GM08714 (cell line): ENCODE measurements around the gene UNC13B.

Experiments
- H3K4me3 ChIP-seq: fragments of 200-500 bp; sonication (Bioruptor generic); 2 replicates; pipeline ENCODE4 v1.5.1; 2014; ENCODE audit warnings: mild to moderate bottlenecking, low read length, inconsistent platforms
- ZNF274 ChIP-seq: IDR thresholded peaks from 2 replicates; pipeline ENCODE4 v1.6.1; 2012; ENCODE audit warnings: mild to moderate bottlenecking, low read depth, low read length

The UNC13B gene

DNA sequence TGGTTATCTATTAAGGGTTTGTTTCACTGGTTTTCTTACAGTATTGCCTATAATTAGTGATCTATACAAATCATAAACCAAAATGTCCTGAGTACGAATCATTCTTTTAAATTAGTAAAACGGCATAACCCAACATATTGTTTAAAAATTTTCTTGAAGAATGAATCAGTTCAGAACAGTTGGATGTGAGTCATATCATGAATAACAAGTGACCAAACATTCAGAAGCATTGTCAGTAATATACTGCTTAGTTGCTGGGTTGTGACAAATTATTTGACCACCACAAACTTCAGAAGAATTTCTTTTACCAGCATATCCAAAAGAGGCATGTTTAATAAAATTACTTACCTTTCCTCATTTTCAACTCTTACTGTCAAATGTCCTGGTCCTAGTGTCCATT is 111.2 kb downstream of the UNC13B start:
- no peak for TF ChIP-seq ZNF274
- H3K4me3 ChIP-seq, result no peak overlapping the region

DNA sequence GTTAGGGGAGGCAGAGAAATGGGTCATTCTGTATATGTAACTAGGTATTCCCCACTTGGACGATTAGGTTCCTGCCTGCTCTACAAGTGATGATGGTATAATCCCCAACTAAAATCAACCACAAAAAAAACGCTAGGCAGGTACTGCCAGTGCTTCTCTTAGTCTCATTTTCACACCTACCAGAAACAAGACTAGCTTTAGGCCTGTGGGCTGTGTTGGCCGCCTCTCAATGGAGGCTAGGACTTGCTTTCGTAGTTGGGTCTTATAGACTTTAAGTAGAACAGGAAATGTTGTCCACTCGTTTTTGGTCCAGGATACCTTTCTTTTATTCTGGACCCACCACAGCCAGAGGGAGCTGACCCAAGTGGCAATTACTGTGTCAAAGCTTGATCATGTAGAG is 111.8 kb downstream of the UNC13B start:
- H3K4me3 ChIP-seq, result no peak overlapping the region
- no peak for TF ChIP-seq ZNF274

- no peak for TF ChIP-seq ZNF274
- H3K4me3 ChIP-seq, result no peak overlapping the region
Measured at GRCh38 chr9:35274993-35275392, 113.2 kb downstream of the UNC13B start.

DNA sequence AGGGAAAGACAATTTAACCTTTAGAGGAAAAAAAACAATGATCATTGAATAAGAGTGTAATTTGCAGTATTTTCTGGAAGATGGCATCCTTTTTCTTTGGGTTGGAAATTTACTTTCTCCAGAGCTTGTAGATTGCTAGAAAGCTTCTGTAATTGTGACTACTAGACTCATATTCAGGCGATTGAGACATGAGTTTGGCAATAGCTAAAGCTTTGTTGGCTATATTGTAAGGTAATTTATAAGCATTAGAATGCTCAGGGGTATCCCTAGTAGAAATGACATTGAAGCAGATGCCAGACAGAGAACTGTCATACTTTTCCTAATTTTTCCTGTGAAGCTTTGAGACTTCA is 115.3 kb downstream of the UNC13B start:
- no peak overlapping the region for H3K4me3 ChIP-seq
- TF ChIP-seq ZNF274, result no peak

- no peak for TF ChIP-seq ZNF274
- H3K4me3 ChIP-seq, result no peak overlapping the region
Measured at GRCh38 chr9:35277628-35278359, 116.0 kb downstream of the UNC13B start.

GRCh38 chr9:35279946-35280345 is 118.1 kb downstream of the UNC13B start:
- no peak for TF ChIP-seq ZNF274
- H3K4me3 ChIP-seq, result no peak overlapping the region

GRCh38 chr9:35280399-35280798 is 118.6 kb downstream of the UNC13B start:
- no peak for TF ChIP-seq ZNF274
- no peak overlapping the region for H3K4me3 ChIP-seq

GRCh38 chr9:35285731-35286130 is 123.9 kb downstream of the UNC13B start:
- TF ChIP-seq ZNF274, result no peak
- H3K4me3 ChIP-seq, result no peak overlapping the region

DNA sequence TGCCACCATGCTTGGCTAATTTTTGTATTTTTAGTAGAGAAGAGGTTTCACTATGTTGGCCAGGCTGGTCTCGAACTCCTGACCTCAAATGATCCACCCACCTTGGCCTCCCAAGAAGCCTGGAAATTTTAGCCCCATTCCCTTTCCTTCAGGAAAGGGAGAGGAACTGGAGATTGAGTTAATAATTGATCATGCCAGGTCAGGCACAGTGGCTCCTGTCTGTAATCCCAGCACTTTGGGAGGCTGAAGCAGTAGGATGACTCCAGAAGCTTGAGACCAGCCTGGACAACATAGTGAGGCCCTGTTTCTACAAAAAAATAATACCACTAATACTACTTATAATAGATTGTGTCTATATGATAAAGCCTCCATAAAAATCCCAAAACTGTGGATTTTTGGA is 124.6 kb downstream of the UNC13B start:
- no peak overlapping the region for H3K4me3 ChIP-seq
- TF ChIP-seq ZNF274, result no peak

DNA sequence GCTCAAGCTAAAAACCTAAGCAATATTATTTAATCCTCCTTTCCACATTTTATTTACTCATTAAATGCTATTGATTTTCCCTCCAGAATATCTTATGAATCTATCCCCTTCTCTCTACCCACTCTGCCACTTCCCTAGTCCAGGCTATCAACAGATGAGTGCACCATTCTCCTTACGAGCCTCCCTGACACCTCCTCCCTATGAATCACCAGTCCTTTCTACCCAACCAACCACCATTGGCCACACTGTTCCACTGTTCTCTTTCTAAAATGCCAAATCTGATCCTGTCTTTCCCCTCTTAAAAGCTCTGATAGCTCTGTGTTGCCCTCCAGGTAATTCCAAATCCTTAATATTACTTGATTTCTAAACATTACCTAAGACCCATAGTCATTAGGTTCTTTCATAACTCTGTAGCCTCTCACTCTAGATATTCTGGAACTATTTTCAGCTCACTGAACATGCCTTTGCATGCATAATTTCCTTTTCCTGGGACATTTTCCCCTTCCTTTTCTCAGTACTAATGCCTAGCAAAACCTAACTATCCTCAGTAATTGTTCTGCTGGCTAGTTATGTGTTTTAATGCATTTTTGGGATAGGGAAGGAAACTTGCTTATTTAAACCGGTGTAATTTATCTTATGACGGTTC is 126.3 kb downstream of the UNC13B start:
- H3K4me3 ChIP-seq, result no peak overlapping the region
- TF ChIP-seq ZNF274, result no peak

DNA sequence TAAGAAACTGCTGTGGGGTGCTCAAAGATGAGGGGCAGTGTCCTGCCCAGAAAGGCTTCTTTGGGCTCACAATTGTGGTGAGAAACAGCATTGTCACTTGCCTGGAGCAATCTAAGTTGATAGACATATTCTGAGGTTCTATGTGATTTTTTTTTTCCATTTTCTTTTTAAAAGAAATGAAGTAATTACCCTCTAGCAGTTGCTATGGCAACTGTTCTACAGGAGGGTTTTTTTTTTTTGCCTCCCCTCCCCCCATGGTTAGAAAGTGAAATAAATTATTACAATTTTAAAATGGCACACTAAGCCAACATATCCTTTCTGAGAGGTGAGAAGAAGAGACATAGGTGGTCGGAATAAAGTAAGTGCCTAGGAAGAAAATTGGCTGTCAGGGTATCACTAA is 127.0 kb downstream of the UNC13B start:
- no peak overlapping the region for H3K4me3 ChIP-seq
- TF ChIP-seq ZNF274, result no peak

DNA sequence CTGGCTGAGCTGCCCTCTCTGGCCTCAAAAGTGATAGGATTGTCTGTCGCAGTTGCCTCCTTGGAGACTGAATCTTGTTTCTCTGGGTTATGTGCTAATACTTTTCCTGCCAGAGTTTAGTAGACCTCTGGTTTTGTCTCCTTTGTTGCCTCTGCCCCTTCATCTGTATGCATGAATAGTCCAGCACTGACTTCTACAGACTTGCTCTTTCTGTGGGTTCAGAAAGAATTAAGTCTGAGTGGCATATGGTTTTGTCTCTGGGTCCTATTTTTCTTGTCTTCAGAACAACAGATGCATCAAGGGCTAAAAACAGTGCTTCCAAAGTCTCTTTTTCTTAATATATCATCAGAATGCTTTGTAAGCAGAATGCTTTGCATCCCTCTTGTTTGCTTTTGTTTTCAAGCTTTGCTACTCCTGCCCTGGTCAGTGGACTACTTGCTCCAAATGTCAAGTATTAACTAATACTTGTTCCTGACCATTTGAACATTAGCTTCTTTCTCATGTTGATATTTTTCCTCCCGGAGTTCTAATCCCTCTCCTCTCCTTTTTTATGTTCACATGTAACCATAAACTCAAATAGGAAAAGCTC is 131.7 kb downstream of the UNC13B start:
- no peak for TF ChIP-seq ZNF274
- no peak overlapping the region for H3K4me3 ChIP-seq

DNA sequence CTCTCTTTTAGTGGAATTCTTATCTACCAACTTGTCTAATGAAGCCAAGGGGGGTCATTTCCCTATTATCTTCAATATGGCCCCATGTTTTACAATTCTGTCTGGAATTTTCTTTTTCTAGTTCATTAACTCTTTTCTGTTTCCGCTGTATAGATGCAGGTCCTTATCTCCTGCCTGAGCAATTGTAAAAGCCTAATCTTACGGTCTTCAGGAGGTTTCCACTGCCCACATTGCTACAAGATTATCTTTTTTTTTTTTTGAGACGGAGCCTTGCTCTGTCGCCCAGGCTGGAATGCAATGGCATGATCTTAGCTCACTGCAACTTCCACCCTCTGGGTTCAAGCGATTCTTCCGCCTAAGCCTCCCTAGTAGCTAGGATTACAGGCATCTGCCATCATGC is 132.3 kb downstream of the UNC13B start:
- no peak for TF ChIP-seq ZNF274
- no peak overlapping the region for H3K4me3 ChIP-seq

- no peak for TF ChIP-seq ZNF274
- H3K4me3 ChIP-seq, result no peak overlapping the region
Measured at GRCh38 chr9:35294556-35294955, 132.7 kb downstream of the UNC13B start.

DNA sequence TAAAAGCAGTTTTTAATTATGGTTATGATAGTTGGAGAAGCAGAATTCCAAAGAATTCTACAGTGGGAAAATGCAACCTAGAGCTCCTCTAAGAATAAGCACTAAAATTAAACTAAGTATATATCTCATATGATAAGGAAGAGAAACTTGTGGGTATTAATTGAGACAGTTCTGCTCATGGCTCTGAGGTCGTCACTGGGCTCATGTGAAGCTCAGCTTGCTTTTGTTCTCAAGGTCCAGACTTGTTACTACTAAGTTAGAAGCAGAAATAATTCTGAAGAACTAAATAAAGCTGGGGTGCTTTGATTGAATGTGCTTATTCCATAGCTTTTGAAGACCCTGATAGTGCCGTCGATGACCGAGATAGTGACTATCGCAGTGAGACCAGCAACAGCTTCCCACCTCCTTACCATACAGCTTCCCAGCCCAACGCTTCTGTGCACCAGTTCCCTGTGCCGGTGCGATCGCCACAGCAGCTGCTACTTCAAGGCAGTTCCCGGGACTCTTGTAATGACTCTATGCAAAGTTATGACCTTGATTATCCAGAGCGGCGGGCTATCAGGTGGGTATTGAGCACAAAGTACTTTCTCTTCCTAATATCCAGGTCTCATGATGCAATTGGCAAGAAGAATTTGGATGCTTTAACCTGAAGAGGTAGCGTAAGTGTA is 133.7 kb downstream of the UNC13B start:
- no peak for TF ChIP-seq ZNF274
- H3K4me3 ChIP-seq, result no peak overlapping the region
